CD14-positive monocyte (primary cell): Measurements from ENCODE around the gene HDAC6. TPM values are rescaled to one million over a fixed set of nuclear protein-coding genes. Genes with fewer than 3 reads are reported as not detected.

Source experiments
- DNase-seq, 3 donors: peaks; one replicate each; pipeline ENCODE4 v3.0.0-alpha.2; 2011 to 2022
- H2AFZ ChIP-seq: 2 replicates; pipeline ENCODE4 v1.6.0; 2012; ENCODE audit warnings: mild to moderate bottlenecking, low read depth, low read length, inconsistent platforms; ENCODE audit not compliant: insufficient read depth, poor library complexity, severe bottlenecking
- H3K27ac ChIP-seq, 2 donors: 1 replicate in 1 of 2; 2 replicates in 1 of 2; pipeline ENCODE4 v1.5.1; 2012 to 2013; ENCODE audit warnings: low read length in 2 of 2, control low read depth in 1 of 2, inconsistent platforms in 1 of 2, low read depth in 1 of 2, mild to moderate bottlenecking in 1 of 2
- H3K27me3 ChIP-seq, 2 donors: one replicate each; pipeline versions ENCODE4 v1.6.0 to v1.6.1; 2011 to 2013; ENCODE audit warnings: low read length in 2 of 2; ENCODE audit not compliant: control insufficient read depth in 2 of 2, insufficient read depth in 2 of 2
- H3K36me3 ChIP-seq, 2 donors: replicated peaks in 1 of 2; 1 replicate in 1 of 2; 2 replicates in 1 of 2; pipeline versions ENCODE4 v1.5.1 to v1.6.1; 2012 to 2013; ENCODE audit warnings: low read length in 2 of 2, control low read depth in 1 of 2, inconsistent platforms in 1 of 2, mild to moderate bottlenecking in 1 of 2; ENCODE audit not compliant: insufficient read depth in 2 of 2, control insufficient read depth in 1 of 2
- H3K4me1 ChIP-seq, 2 donors: 1 replicate in 1 of 2; 2 replicates in 1 of 2; pipeline versions ENCODE4 v1.5.1 to v1.6.1; 2012 to 2013; ENCODE audit warnings: low read length in 2 of 2, control low read depth in 1 of 2, inconsistent platforms in 1 of 2, mild to moderate bottlenecking in 1 of 2, moderate library complexity in 1 of 2; ENCODE audit not compliant: insufficient read depth in 2 of 2, control insufficient read depth in 1 of 2
- H3K4me2 ChIP-seq: replicated peaks from 2 replicates; pipeline ENCODE3; 2012; ENCODE audit warnings: low read length, moderate library complexity, mild to moderate bottlenecking; ENCODE audit not compliant: poor library complexity, severe bottlenecking; ENCODE audit errors: extremely low read depth
- H3K4me3 ChIP-seq, 3 experiments: fragments of 200-600 bp in 1 of 3; sonication (generic) in 1 of 3; replicated peaks in 1 of 3; 1 replicate in 2 of 3; 2 replicates in 1 of 3; pipeline ENCODE4 v1.5.1; 2011 to 2013; ENCODE audit warnings: low read length in 3 of 3, mild to moderate bottlenecking in 3 of 3, control low read depth in 2 of 3, low read depth in 2 of 3, inconsistent platforms in 1 of 3, moderate library complexity in 1 of 3
- H3K79me2 ChIP-seq: 2 replicates; pipeline ENCODE4 v1.6.0; 2012; ENCODE audit warnings: mild to moderate bottlenecking, control low read depth, inconsistent platforms, low read length, moderate library complexity; ENCODE audit not compliant: insufficient read depth
- H3K9ac ChIP-seq: 2 replicates; pipeline ENCODE4 v1.6.0; 2017; ENCODE audit warnings: low read length, mild to moderate bottlenecking; ENCODE audit not compliant: insufficient read depth, poor library complexity, severe bottlenecking
- H3K9me3 ChIP-seq, 2 donors: replicated peaks in 1 of 2; 1 replicate in 1 of 2; 2 replicates in 1 of 2; pipeline versions ENCODE4 v1.5.1 to v1.6.1; 2012 to 2013; ENCODE audit warnings: low read length in 2 of 2, control low read depth in 1 of 2; ENCODE audit not compliant: control insufficient read depth in 1 of 2, insufficient read depth in 1 of 2
- H4K20me1 ChIP-seq: 2 replicates; pipeline ENCODE4 v1.6.0; 2012; ENCODE audit warnings: mild to moderate bottlenecking, low read length, control low read depth, moderate library complexity; ENCODE audit not compliant: insufficient read depth
- H3K27ac Mint-ChIP-seq, 7 donors: one replicate each; pipeline ENCODE4 v1.8.0; 2020; ENCODE audit warnings: mild to moderate bottlenecking in 7 of 7, mixed read lengths in 7 of 7, moderate library complexity in 6 of 7, inconsistent platforms in 2 of 7
- H3K27me3 Mint-ChIP-seq, 3 donors: one replicate each; pipeline ENCODE4 v1.8.0; 2021 to 2022; ENCODE audit warnings: low read depth in 3 of 3, mild to moderate bottlenecking in 3 of 3, mixed read lengths in 3 of 3, moderate library complexity in 3 of 3, inconsistent platforms in 1 of 3
- H3K36me3 Mint-ChIP-seq, 2 donors: one replicate each; pipeline ENCODE4 v1.8.0; 2020; ENCODE audit warnings: mixed read lengths in 2 of 2, inconsistent platforms in 1 of 2, mild to moderate bottlenecking in 1 of 2
- H3K4me1 Mint-ChIP-seq: one replicate; pipeline ENCODE4 v1.8.0; 2020; ENCODE audit warnings: mild to moderate bottlenecking, mixed read lengths
- H3K4me3 Mint-ChIP-seq, 2 donors: one replicate each; pipeline ENCODE4 v1.8.0; 2020; ENCODE audit warnings: mild to moderate bottlenecking in 2 of 2, mixed read lengths in 2 of 2, moderate library complexity in 1 of 2
- H3K9me3 Mint-ChIP-seq, 7 donors: one replicate each; pipeline ENCODE4 v1.8.0; 2020 to 2022; ENCODE audit warnings: mixed read lengths in 7 of 7, mild to moderate bottlenecking in 6 of 7, moderate library complexity in 6 of 7, inconsistent platforms in 2 of 7
- CTCF ChIP-seq: fragments of 200-600 bp; IDR thresholded peaks from one replicate; pipeline ENCODE4 v1.8.0; 2022; ENCODE audit warnings: antibody characterized with exemption, mild to moderate bottlenecking
- WGBS: methylation state at CpG from one replicate; pipeline ENCODE4 v1.1.5; 2013; ENCODE audit warnings: missing lambda C conversion rate; ENCODE audit not compliant: insufficient coverage; 5-methylcytosine and 5-hydroxymethylcytosine counted together
- intact Hi-C, 2 donors: fragments of 100-400 bp; cut with micrococcal nuclease; formaldehyde crosslinking; loops; one replicate each; pipeline versions ENCODE4 v1.15.0 to v1.15.1; 2023
- polyA plus RNA-seq, 3 donors: library from polyadenylated mRNA; depleted of rRNA in 1 of 3; unstranded in 2 of 3; stranded (reverse) in 1 of 3; fragments of 300-500 nt in 2 of 3; fragments of >200 nt in 1 of 3; fragmentation: Illumina TruSeq in 2 of 3; gene quantifications; 1 replicate in 2 of 3; 2 replicates in 1 of 3; pipeline ENCODE4 v1.2.3, GENCODE V29; 2012 to 2021

Gene HDAC6
- polyA plus RNA-seq, 3 donors: 12.7 to 67.0 (median 19.7) TPM

- Histone ChIP-seq H3K4me1 (no peaks in the 10 kb centered on the region), H3K4me2 (no peak overlapping the region), H3K79me2 (no peaks in the 10 kb centered on the region), H3K27ac (no peak overlapping the region), H3K9ac (no peak overlapping the region), H3K9me3 (no peaks in the 10 kb centered on the region), H4K20me1 (no peaks in the 10 kb centered on the region), H2AFZ (no peak overlapping the region), H3K36me3 (no peaks in the 10 kb centered on the region), H3K4me3 (no peak overlapping the region), H3K27me3 (no peaks in the 10 kb centered on the region)
- Mint-ChIP-seq H3K4me3 (no peak overlapping the region), H3K4me1 (no peaks in the 10 kb centered on the region), H3K27me3 (peaks cover 0 to 2% (median 1%) of the 10 kb centered on the region in 3 donors), H3K36me3 (no peaks in the 10 kb centered on the region), H3K9me3 (peaks cover 0 to 5% (median 0%) of the 10 kb centered on the region in 7 donors), H3K27ac (no peak overlapping the region)
- 96% methylated on average over 7 of the region's 13 CpGs for WGBS
- intact Hi-C loops: no loop called here
- no peak for DNase-seq
- no peak for TF ChIP-seq CTCF
These were observed 24.9 kb upstream of the HDAC6 start for GRCh38 chrX:48776818-48777439.

DNA sequence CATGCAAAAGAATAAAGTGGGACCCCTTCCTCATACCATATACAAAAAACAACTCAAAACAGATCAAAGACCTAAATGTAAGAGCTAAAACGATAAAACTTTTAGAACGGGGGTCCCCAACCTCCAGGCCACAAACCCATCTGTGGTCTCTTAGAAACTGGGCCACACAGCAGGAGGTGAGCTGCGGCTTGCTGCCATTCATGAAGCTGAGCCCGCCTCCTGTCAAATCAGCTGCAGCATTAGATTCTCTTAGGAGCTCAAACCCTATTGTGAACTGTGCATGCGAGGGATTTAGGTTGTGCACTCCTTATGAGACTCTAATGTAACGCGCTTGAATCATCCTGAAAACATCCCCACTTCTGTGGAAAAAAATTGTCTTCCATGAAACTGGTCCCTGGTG, 22.5 kb upstream of the HDAC6 start:
- Histone ChIP-seq H3K4me3 (no peak overlapping the region), H3K36me3 (no peaks in the 10 kb centered on the region), H3K27ac (no peak overlapping the region), H3K4me1 (no peaks in the 10 kb centered on the region), H3K9ac (no peak overlapping the region), H2AFZ (no peak overlapping the region), H3K79me2 (no peaks in the 10 kb centered on the region), H3K4me2 (no peak overlapping the region), H4K20me1 (no peaks in the 10 kb centered on the region), H3K27me3 (no peaks in the 10 kb centered on the region), H3K9me3 (no peaks in the 10 kb centered on the region)
- peaks cover 0 to 4% (median 0%) of the 10 kb centered on the region in 7 donors for H3K9me3 Mint-ChIP-seq
- no peaks in the 10 kb centered on the region for H3K36me3 Mint-ChIP-seq
- no peaks in the 10 kb centered on the region for H3K4me1 Mint-ChIP-seq
- DNase-seq: no peak
- intact Hi-C loops: no loop called here
- no peak for TF ChIP-seq CTCF
- H3K4me3 Mint-ChIP-seq: no peak overlapping the region
- peaks cover 0 to 2% (median 1%) of the 10 kb centered on the region in 3 donors for H3K27me3 Mint-ChIP-seq
- 89% methylated on average over 3 of the region's 7 CpGs for WGBS
- H3K27ac Mint-ChIP-seq: no peak overlapping the region
